GM12878 (cell line): ENCODE data around the gene DNAJB11. TPM values are rescaled to one million over a fixed set of nuclear protein-coding genes. Genes with fewer than 3 reads are reported as not detected.

ENCODE experiments used
- ATAC-seq: fragments of 200-7000 bp; cut with Tn5 transposase; 3 replicates; pipeline ENCODE4 v1.9.1; 2020; ENCODE audit warnings: mild to moderate bottlenecking, moderate library complexity
- BruUV-seq: library from RNA; stranded (reverse); fragments of 400-500 nt; replicated peaks from 2 replicates; lab custom pipeline; 2021; lab: Mats Ljungman, UMichigan
- CTCF ChIA-PET: fragments of 300-600 bp; sonication (Branson Sonifier 250); formaldehyde crosslinking; extraction: SDS; loops from one replicate; lab custom pipeline; 2021; ENCODE audit warnings: inconsistent platforms; lab: Yijun Ruan, JAX
- POLR2A ChIA-PET: fragments of 350-600 bp; formaldehyde crosslinking; extraction: SDS; loops from one replicate; lab custom pipeline; 2021; ENCODE audit warnings: inconsistent platforms; lab: Charles Lee
- RAD21 ChIA-PET: fragments of 300-600 bp; sonication (Branson Sonifier 250); formaldehyde crosslinking; loops from one replicate; lab custom pipeline; 2023; ENCODE audit warnings: antibody characterized with exemption; ENCODE audit not compliant: unreplicated experiment; lab: Charles Lee
- SMC1A ChIA-PET: fragments of 300-600 bp; sonication (Branson Sonifier 250); formaldehyde crosslinking; loops from one replicate; lab custom pipeline; 2023; ENCODE audit not compliant: unreplicated experiment, uncharacterized antibody; lab: Charles Lee
- DNase-seq: peaks from one replicate; pipeline ENCODE4 v3.0.0-alpha.2; 2011; ENCODE audit warnings: low read depth, low spot score
- FAIRE-seq: peaks from 3 replicates; lab custom pipeline; 2011; peaks lifted over from hg19 to GRCh38; lab: Jason Lieb, UNC
- H2AFZ ChIP-seq: 2 replicates; pipeline ENCODE4 v1.6.0; 2011; ENCODE audit warnings: low read depth, low read length, control low read depth; ENCODE audit not compliant: control insufficient read depth
- H3K27ac ChIP-seq: 2 replicates; pipeline ENCODE4 v1.5.1; 2011; ENCODE audit warnings: control low read depth; ENCODE audit not compliant: control insufficient read depth, insufficient read depth
- H3K27me3 ChIP-seq, 2 experiments: replicated peaks in 1 of 2; 2 replicates each; pipeline versions ENCODE4 v1.6.0 to v1.6.1; 2011; ENCODE audit warnings: low read length in 1 of 2; ENCODE audit not compliant: control insufficient read depth in 2 of 2, insufficient read depth in 2 of 2
- H3K36me3 ChIP-seq, 2 experiments: 2 replicates each; pipeline ENCODE4 v1.5.1; 2011; ENCODE audit warnings: low read length in 1 of 2; ENCODE audit not compliant: control insufficient read depth in 2 of 2, insufficient read depth in 2 of 2
- H3K4me1 ChIP-seq: 2 replicates; pipeline ENCODE4 v1.6.1; 2011; ENCODE audit warnings: mild to moderate bottlenecking, low read length, moderate library complexity, mixed read lengths; ENCODE audit not compliant: control insufficient read depth, insufficient read depth
- H3K4me2 ChIP-seq: 2 replicates; pipeline ENCODE4 v1.6.0; 2011; ENCODE audit warnings: control low read depth; ENCODE audit not compliant: control insufficient read depth, insufficient read depth
- H3K4me3 ChIP-seq: fragments of 200-600 bp; sonication (generic); 2 replicates; pipeline ENCODE4 v1.5.1; 2016
- H3K79me2 ChIP-seq: 2 replicates; pipeline ENCODE4 v1.6.0; 2011; ENCODE audit warnings: low read length; ENCODE audit not compliant: control insufficient read depth, insufficient read depth
- H3K9ac ChIP-seq: 2 replicates; pipeline ENCODE4 v1.8.0; 2011; ENCODE audit warnings: low read length, control low read depth, mixed read lengths; ENCODE audit not compliant: control insufficient read depth, insufficient read depth
- H3K9me3 ChIP-seq: replicated peaks from 3 replicates; pipeline ENCODE4 v1.5.1; 2011; ENCODE audit warnings: mild to moderate bottlenecking, low read length; ENCODE audit not compliant: control insufficient read depth, insufficient read depth
- H4K20me1 ChIP-seq: 2 replicates; pipeline ENCODE4 v1.6.0; 2011; ENCODE audit not compliant: control insufficient read depth, insufficient read depth
- ATF2 ChIP-seq: IDR thresholded peaks from 2 replicates; pipeline ENCODE4 v1.6.1; 2012; ENCODE audit warnings: low read length, inconsistent platforms
- ATF7 ChIP-seq: fragments of 450-650 bp; IDR thresholded peaks from 2 replicates; pipeline ENCODE4 v1.6.1; 2016; ENCODE audit warnings: low read depth, mild to moderate bottlenecking
- CBFB ChIP-seq: IDR thresholded peaks from 2 replicates; pipeline ENCODE4 v1.6.1; 2016; ENCODE audit warnings: antibody characterized with exemption, low read depth
- CBX5 ChIP-seq: sonication (generic); IDR thresholded peaks from 2 replicates; pipeline ENCODE4 v1.6.1; 2016; ENCODE audit warnings: low read depth, moderate library complexity, mild to moderate bottlenecking, inconsistent platforms
- CHD2 ChIP-seq: IDR thresholded peaks from 2 replicates; pipeline ENCODE4 v1.6.1; 2011; ENCODE audit warnings: low read depth, low read length, improper control_type of control experiment, borderline replicate concordance
- EED ChIP-seq: sonication (generic); IDR thresholded peaks from 2 replicates; pipeline ENCODE4 v1.6.1; 2016; ENCODE audit warnings: antibody characterized with exemption, low read depth
- IKZF2 ChIP-seq, 2 experiments: fragments of 450-650 bp; IDR thresholded peaks; 2 replicates each; pipeline ENCODE4 v1.6.1; 2017; ENCODE audit warnings: mild to moderate bottlenecking in 2 of 2, moderate library complexity in 2 of 2
- IRF4 ChIP-seq: IDR thresholded peaks from 2 replicates; pipeline ENCODE4 v1.6.1; 2011; ENCODE audit warnings: low read depth, low read length
- MEF2A ChIP-seq: IDR thresholded peaks from 2 replicates; pipeline ENCODE4 v1.6.1; 2011; ENCODE audit warnings: low read depth, mild to moderate bottlenecking, low read length, moderate library complexity; ENCODE audit not compliant: insufficient read depth
- MEF2B ChIP-seq: fragments of 450-650 bp; IDR thresholded peaks from 2 replicates; pipeline ENCODE4 v1.6.1; 2018; ENCODE audit warnings: mild to moderate bottlenecking, moderate library complexity; ENCODE audit not compliant: partially characterized antibody, poor library complexity, severe bottlenecking
- MYB ChIP-seq: fragments of 150-350 bp; IDR thresholded peaks from 2 replicates; pipeline ENCODE4 v1.6.1; 2014; ENCODE audit warnings: mild to moderate bottlenecking, low read depth, low read length, borderline replicate concordance
- NFIC ChIP-seq: IDR thresholded peaks from 2 replicates; pipeline ENCODE4 v1.6.1; 2012; ENCODE audit warnings: low read depth, mild to moderate bottlenecking, inconsistent platforms, low read length, moderate library complexity
- PKNOX1 ChIP-seq: fragments of 450-650 bp; IDR thresholded peaks from 2 replicates; pipeline ENCODE4 v1.6.1; 2016; ENCODE audit warnings: mild to moderate bottlenecking
- RELB ChIP-seq: fragments of 450-650 bp; IDR thresholded peaks from 2 replicates; pipeline ENCODE4 v1.6.1; 2017; ENCODE audit warnings: low read depth, mild to moderate bottlenecking, moderate library complexity
- RUNX3 ChIP-seq: IDR thresholded peaks from 2 replicates; pipeline ENCODE4 v1.6.1; 2012; ENCODE audit warnings: low read length, inconsistent platforms
- SKIL ChIP-seq: fragments of 450-650 bp; IDR thresholded peaks from 2 replicates; pipeline ENCODE4 v1.6.1; 2017; ENCODE audit warnings: mild to moderate bottlenecking, low read depth, inconsistent platforms; ENCODE audit not compliant: poor library complexity, severe bottlenecking
- SMARCA5 ChIP-seq: fragments of 450-650 bp; IDR thresholded peaks from 2 replicates; pipeline ENCODE4 v1.6.1; 2017; ENCODE audit warnings: mild to moderate bottlenecking
- SMC3 ChIP-seq: IDR thresholded peaks from 2 replicates; pipeline ENCODE4 v1.6.1; 2011; ENCODE audit warnings: low read length, improper control_type of control experiment, borderline replicate concordance
- WGBS: methylation state at CpG from one replicate; pipeline ENCODE4 v1.1.6; 2016; ENCODE audit warnings: low lambda C conversion rate; ENCODE audit not compliant: insufficient replicate concordance, insufficient coverage; ENCODE audit errors: missing lambda C conversion rate; 5-methylcytosine and 5-hydroxymethylcytosine counted together
- in situ Hi-C: fragments of 300-500 bp; cut with MboI; formaldehyde crosslinking; loops from 9 replicates; pipeline ENCODE4 v1.14.3; 2018; ENCODE audit warnings: mixed read lengths
- intact Hi-C: fragments of 100-400 bp; cut with micrococcal nuclease; formaldehyde crosslinking; loops from one replicate; pipeline ENCODE4 v1.14.2; 2022; ENCODE audit not compliant: unreplicated experiment
- polyA plus RNA-seq, 11 experiments: library from polyadenylated mRNA; depleted of rRNA in 4 of 11; unstranded in 6 of 11; stranded (reverse) in 5 of 11; fragments of >200 nt; fragmentation: Nextera tagmentation in 4 of 11; fragmentation: Illumina TruSeq in 1 of 11; extraction: Ambion mirVana in 4 of 11; extraction: Trizol in 1 of 11; gene quantifications; 1 replicate in 1 of 11; 2 replicates in 10 of 11; pipeline versions ENCODE4 v1.2.1 to v1.2.3, GENCODE V29; 2011 to 2016; ENCODE audit warnings: inconsistent platforms in 2 of 11, missing spikeins in 2 of 11, low read depth in 1 of 11
- total RNA-seq, 4 experiments: library from RNA; depleted of rRNA in 3 of 4; stranded (reverse); fragments of >200 nt in 3 of 4; fragmentation: Illumina TruSeq in 1 of 4; extraction: Trizol in 1 of 4; gene quantifications; 2 replicates each; pipeline versions ENCODE4 v1.2.1 to v1.2.3, GENCODE V29; 2013 to 2021

DNAJB11 gene
- total and polyA plus RNA-seq, 10 of the 15 experiments (the other 5 are each of a cell fraction or from before 2014, with no cell fraction given), result 16.2 to 135 (median 57.8) TPM

DNA sequence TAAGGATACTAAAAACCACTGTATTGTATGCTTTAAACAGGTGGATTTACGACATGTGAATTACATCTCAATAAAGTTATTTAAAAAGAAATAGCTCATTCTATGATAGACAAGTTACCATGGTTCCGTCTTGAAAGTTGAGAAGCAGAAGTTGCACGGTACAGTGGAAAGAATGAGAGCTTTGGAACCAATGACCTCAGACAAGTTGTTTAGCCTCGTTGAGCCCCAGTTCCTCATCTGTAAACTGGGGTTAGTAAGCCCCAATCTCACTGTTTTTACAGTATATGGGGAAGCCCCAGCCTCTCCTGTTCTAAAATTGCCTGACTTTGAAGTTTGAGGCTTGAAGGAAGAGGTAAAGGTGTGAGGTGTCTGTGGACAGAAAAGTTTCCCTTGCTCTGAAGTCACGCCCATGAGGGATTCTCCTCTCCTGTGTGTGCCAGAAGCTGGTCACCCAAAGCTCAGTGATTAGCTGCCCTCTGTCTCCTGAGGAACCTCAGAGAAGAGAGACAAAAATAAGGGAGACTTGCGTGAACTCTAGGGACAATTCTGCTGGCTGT is 36.3 kb upstream of the DNAJB11 start:
- H3K27me3 ChIP-seq, result no peaks in the 10 kb centered on the region
- peak overlapping the region; percentile 86 for H3K27ac ChIP-seq
- ChIA-PET POLR2A (interaction anchor here (0.6 to 3.1 kb wide), 16 partner anchors 9 to 602 kb away, joined by 3 to 25 read pairs (median 6); partner anchors contain the start of genes DNAJB11 and TBCCD1), RAD21 (interaction anchor here (0.8 to 12.3 kb wide), 18 partner anchors 8 to 591 kb away, joined by 3 to 495 read pairs (median 6); partner anchors contain the start of genes DNAJB11 and TBCCD1), SMC1A (interaction anchor here (0.6 to 14.2 kb wide), 22 partner anchors 11 to 591 kb away, joined by 3 to 655 read pairs (median 4); no protein-coding TSS in a partner anchor), CTCF (interaction anchor here (1.0 to 14.3 kb wide), 12 partner anchors 10 to 590 kb away, joined by 3 to 847 read pairs (median 6); partner anchors contain the start of genes CRYGS and DNAJB11)
- peak overlapping the region; percentile 13; the same call in 1 of the 2 replicates for H3K4me3 ChIP-seq
- WGBS, result 14% methylated on average over 6 of the region's 6 CpGs
- H4K20me1 ChIP-seq, result no peaks in the 10 kb centered on the region
- H3K79me2 ChIP-seq, result no peaks in the 10 kb centered on the region
- in situ Hi-C loops, result no loop called here
- intact Hi-C loops, result loop anchor here (2.0 to 10.0 kb wide), 2 partner anchors 23 to 429 kb away; partner anchors contain the start of gene ETV5
- FAIRE-seq, result peak; percentile 92
- no TSS peak for BruUV-seq
- H3K36me3 ChIP-seq, result no peaks in the 10 kb centered on the region
- H2AFZ ChIP-seq, result peak overlapping the region; percentile 26
- H3K4me1 ChIP-seq, result peaks cover 78% of the 10 kb centered on the region
- H3K9me3 ChIP-seq, result no peaks in the 10 kb centered on the region
- H3K9ac ChIP-seq, result peak overlapping the region; percentile 24; the same call in 1 of the 2 replicates
- DNase-seq, result peak; percentile 95
- H3K4me2 ChIP-seq, result peak overlapping the region; percentile 71
- ATAC-seq, result peak; percentile 87
- TF ChIP-seq MYB, result no peak
- TF ChIP-seq ATF7, result peak; percentile 99
- TF ChIP-seq NFIC, result peak; percentile 87
- peak; percentile 77 for TF ChIP-seq EED
- TF ChIP-seq CHD2, result peak; percentile 35; the same call in 1 of the 2 replicates
- peak; percentile 94 for TF ChIP-seq PKNOX1
- peak; percentile 74; the same call in 1 of the 2 replicates for TF ChIP-seq MEF2A
- no peak for TF ChIP-seq CBX5
- peak; percentile 94 to 96 for TF ChIP-seq IKZF2 (IDR thresholded peaks at IDR 0.05)
- TF ChIP-seq ATF2, result peak; percentile 96
- TF ChIP-seq SMARCA5, result 0 out of 2 replicates have a peak, but pooled peaks have one; percentile 23
- TF ChIP-seq CBFB, result peak; percentile 60; the same call in 1 of the 2 replicates
- TF ChIP-seq IRF4, result no peak; the same call in 1 of the 2 replicates
- no peak for TF ChIP-seq SMC3
- TF ChIP-seq SKIL, result peak; percentile 95
- peak; percentile 88 for TF ChIP-seq RUNX3
- peak; percentile 95 for TF ChIP-seq RELB
- TF ChIP-seq MEF2B, result peak; percentile 73
